PC-9 (cell line): ENCODE results near the gene ZFHX3. TPM values are rescaled to one million over a fixed set of nuclear protein-coding genes. Genes with fewer than 3 reads are reported as not detected.

Source experiments
- BruUV-seq: library from RNA; stranded (reverse); fragments of 400-500 nt; replicated peaks from 2 replicates; lab custom pipeline; 2021; lab: Mats Ljungman, UMichigan
- CTCF ChIA-PET: fragments of 300-600 bp; sonication (Branson Sonifier 250); formaldehyde crosslinking; loops from one replicate; lab custom pipeline; 2022; ENCODE audit warnings: antibody characterized with exemption; lab: Charles Lee
- POLR2A ChIA-PET: fragments of 300-600 bp; sonication (Branson Sonifier 250); formaldehyde crosslinking; loops from one replicate; lab custom pipeline; 2022; ENCODE audit warnings: antibody characterized with exemption; ENCODE audit not compliant: unreplicated experiment; lab: Charles Lee
- DNase-seq, 2 experiments: peaks; one replicate each; pipeline versions ENCODE4 v3.0.0 to v3.0.0-alpha.2; 2015 to 2022; ENCODE audit warnings: mixed read lengths in 1 of 2
- H2AFZ ChIP-seq: fragments of 200-600 bp; sonication (generic); 2 replicates; pipeline ENCODE4 v1.8.1; 2017; ENCODE audit warnings: antibody characterized with exemption
- H3F3A ChIP-seq: fragments of 200-600 bp; sonication (generic); 2 replicates; pipeline ENCODE4 v1.8.1; 2017; ENCODE audit warnings: antibody characterized with exemption, mild to moderate bottlenecking, low read depth; ENCODE audit not compliant: insufficient read depth
- H3K27ac ChIP-seq: fragments of 200-600 bp; sonication (generic); 2 replicates; pipeline ENCODE4 v1.6.1; 2016; ENCODE audit warnings: mixed run types
- H3K27me3 ChIP-seq: fragments of 200-600 bp; sonication (generic); 2 replicates; pipeline ENCODE4 v1.6.1; 2016; ENCODE audit warnings: low read depth, mixed run types; ENCODE audit not compliant: insufficient read depth
- H3K36me3 ChIP-seq: fragments of 200-600 bp; sonication (generic); 2 replicates; pipeline ENCODE4 v1.6.1; 2016; ENCODE audit warnings: low read depth, mixed run types
- H3K4me1 ChIP-seq: fragments of 200-600 bp; sonication (generic); replicated peaks from 2 replicates; pipeline ENCODE4 v1.6.1; 2016; ENCODE audit warnings: mixed run types; ENCODE audit not compliant: insufficient read depth
- H3K4me2 ChIP-seq: fragments of 200-600 bp; sonication (generic); 2 replicates; pipeline ENCODE4 v1.6.1; 2017; ENCODE audit warnings: mixed run types
- H3K4me3 ChIP-seq: fragments of 200-600 bp; sonication (generic); 2 replicates; pipeline ENCODE4 v1.6.1; 2016; ENCODE audit warnings: mixed run types
- H3K79me2 ChIP-seq: fragments of 200-600 bp; sonication (generic); 2 replicates; pipeline ENCODE4 v1.6.1; 2017; ENCODE audit warnings: low read depth, mixed run types
- H3K9me2 ChIP-seq: fragments of 200-600 bp; sonication (generic); 2 replicates; pipeline ENCODE4 v1.8.1; 2017; ENCODE audit warnings: mild to moderate bottlenecking; ENCODE audit not compliant: insufficient read depth
- H3K9me3 ChIP-seq: fragments of 200-600 bp; sonication (generic); 2 replicates; pipeline ENCODE4 v1.8.1; 2016; ENCODE audit warnings: low read depth; ENCODE audit not compliant: insufficient read depth
- H4K20me1 ChIP-seq: fragments of 200-600 bp; sonication (generic); 2 replicates; pipeline ENCODE4 v1.8.1; 2017; ENCODE audit not compliant: insufficient read depth
- CTCF ChIP-seq: fragments of 200-600 bp; sonication (generic); conservative IDR thresholded peaks from 2 replicates; pipeline ENCODE4 v1.6.1; 2017; ENCODE audit warnings: mixed run types, antibody characterized with exemption, mild to moderate bottlenecking, moderate library complexity
- EZH2 ChIP-seq: fragments of 200-600 bp; sonication (generic); IDR thresholded peaks from 2 replicates; pipeline ENCODE4 v1.8.0; 2017; ENCODE audit warnings: antibody characterized with exemption, low read depth
- intact Hi-C: fragments of 100-400 bp; cut with micrococcal nuclease; formaldehyde crosslinking; loops from one replicate; pipeline ENCODE4 v1.10.0; 2022; ENCODE audit not compliant: unreplicated experiment
- total RNA-seq: library from RNA; stranded (reverse); gene quantifications from 2 replicates; pipeline ENCODE4 v1.2.3, GENCODE V29; 2021

The ZFHX3 gene
- total RNA-seq, 1 experiment from 2014 or later = 23.1 TPM

- H3F3A ChIP-seq = peaks cover 47% of the 10 kb centered on the region
- no peaks in the 10 kb centered on the region for H3K36me3 ChIP-seq
- no peak overlapping the region for H3K4me3 ChIP-seq
- H3K4me1 ChIP-seq = peaks cover 36% of the 10 kb centered on the region
- no peak overlapping the region for H3K27ac ChIP-seq
- no peak overlapping the region for H3K4me2 ChIP-seq
- no peaks in the 10 kb centered on the region for H4K20me1 ChIP-seq
- DNase-seq = no peak
- intact Hi-C loops = no loop called here
- ChIA-PET CTCF (no interaction called here), POLR2A (no interaction called here)
- no peaks in the 10 kb centered on the region for H3K9me2 ChIP-seq
- BruUV-seq = no TSS peak
- H2AFZ ChIP-seq = no peak overlapping the region
- peaks cover 16% of the 10 kb centered on the region; the same call in 1 of the 2 replicates for H3K79me2 ChIP-seq
- no peaks in the 10 kb centered on the region for H3K9me3 ChIP-seq
- H3K27me3 ChIP-seq = no peaks in the 10 kb centered on the region
- TF ChIP-seq EZH2 = no peak
- TF ChIP-seq CTCF = no peak
Measured at GRCh38 chr16:72873044-72873443, 174.9 kb downstream of the ZFHX3 start.

GRCh38 chr16:72865835-72866234, 182.1 kb downstream of the ZFHX3 start:
- no peak overlapping the region for H3K4me2 ChIP-seq
- H3K79me2 ChIP-seq = no peaks in the 10 kb centered on the region
- no peaks in the 10 kb centered on the region for H4K20me1 ChIP-seq
- H3K36me3 ChIP-seq = no peaks in the 10 kb centered on the region
- H3K9me2 ChIP-seq = no peaks in the 10 kb centered on the region
- no peak overlapping the region for H3K27ac ChIP-seq
- no peak for DNase-seq
- CTCF ChIA-PET = no interaction called here
- POLR2A ChIA-PET = no interaction called here
- no peak overlapping the region for H3K4me3 ChIP-seq
- H2AFZ ChIP-seq = no peak overlapping the region
- H3K27me3 ChIP-seq = no peaks in the 10 kb centered on the region
- no TSS peak for BruUV-seq
- no peaks in the 10 kb centered on the region for H3K4me1 ChIP-seq
- intact Hi-C loops = no loop called here
- no peak for TF ChIP-seq CTCF
- H3K9me3 ChIP-seq = no peaks in the 10 kb centered on the region
- H3F3A ChIP-seq = peaks cover under 1% of the 10 kb centered on the region; the same call in 1 of the 2 replicates

- H3K27me3 ChIP-seq = no peaks in the 10 kb centered on the region
- POLR2A ChIA-PET = no interaction called here
- BruUV-seq = no TSS peak
- no peak overlapping the region for H3K27ac ChIP-seq
- no peaks in the 10 kb centered on the region for H3K79me2 ChIP-seq
- no peaks in the 10 kb centered on the region for H3K9me3 ChIP-seq
- no peaks in the 10 kb centered on the region for H3K9me2 ChIP-seq
- no peaks in the 10 kb centered on the region for H3K4me1 ChIP-seq
- no peak for TF ChIP-seq CTCF
- no peak for TF ChIP-seq EZH2
- H3K4me2 ChIP-seq = no peak overlapping the region
- no peak for DNase-seq
- intact Hi-C loops = no loop called here
- H4K20me1 ChIP-seq = no peaks in the 10 kb centered on the region
- no peak overlapping the region for H2AFZ ChIP-seq
- no peaks in the 10 kb centered on the region for H3F3A ChIP-seq
- H3K36me3 ChIP-seq = no peaks in the 10 kb centered on the region
- no peak overlapping the region for H3K4me3 ChIP-seq
- CTCF ChIA-PET = no interaction called here
Measured at GRCh38 chr16:72865258-72865657, 182.7 kb downstream of the ZFHX3 start.
